ENCODE measurements around the gene C9orf43. TPM values are rescaled to one million over a fixed set of nuclear protein-coding genes. Genes with fewer than 3 reads are reported as not detected.

The C9orf43 gene
- total RNA-seq, 2 donors from 2014 or later: 0.57 to 0.61 TPM

- Histone ChIP-seq H3K27ac (peak overlapping the region; percentile 85), H3K27me3 (no peaks in the 10 kb centered on the region), H3K9ac (ENCODE audit: low read depth in 2 of 2, low read length in 2 of 2) (peak overlapping the region; percentile 8 to 79), H3K4me3 (no peak overlapping the region), H3K36me3 (peaks cover 8% of the 10 kb centered on the region), H3K9me3 (no peaks in the 10 kb centered on the region), H3K4me1 (peaks cover 13% of the 10 kb centered on the region)
- TF ChIP-seq, protein P1, sequence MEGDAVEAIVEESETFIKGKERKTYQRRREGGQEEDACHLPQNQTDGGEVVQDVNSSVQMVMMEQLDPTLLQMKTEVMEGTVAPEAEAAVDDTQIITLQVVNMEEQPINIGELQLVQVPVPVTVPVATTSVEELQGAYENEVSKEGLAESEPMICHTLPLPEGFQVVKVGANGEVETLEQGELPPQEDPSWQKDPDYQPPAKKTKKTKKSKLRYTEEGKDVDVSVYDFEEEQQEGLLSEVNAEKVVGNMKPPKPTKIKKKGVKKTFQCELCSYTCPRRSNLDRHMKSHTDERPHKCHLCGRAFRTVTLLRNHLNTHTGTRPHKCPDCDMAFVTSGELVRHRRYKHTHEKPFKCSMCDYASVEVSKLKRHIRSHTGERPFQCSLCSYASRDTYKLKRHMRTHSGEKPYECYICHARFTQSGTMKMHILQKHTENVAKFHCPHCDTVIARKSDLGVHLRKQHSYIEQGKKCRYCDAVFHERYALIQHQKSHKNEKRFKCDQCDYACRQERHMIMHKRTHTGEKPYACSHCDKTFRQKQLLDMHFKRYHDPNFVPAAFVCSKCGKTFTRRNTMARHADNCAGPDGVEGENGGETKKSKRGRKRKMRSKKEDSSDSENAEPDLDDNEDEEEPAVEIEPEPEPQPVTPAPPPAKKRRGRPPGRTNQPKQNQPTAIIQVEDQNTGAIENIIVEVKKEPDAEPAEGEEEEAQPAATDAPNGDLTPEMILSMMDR (IDR thresholded peaks at IDR 0.05): no peak
- peak; percentile 62 for DNase-seq
- intact Hi-C loops (cut with DNase I): no loop called here
Observed at GRCh38 chr9:113388833-113389232, 21.7 kb upstream of the C9orf43 start.

GRCh38 chr9:113389451-113389850 is 21.1 kb upstream of the C9orf43 start:
- H3K9ac ChIP-seq (ENCODE audit: low read depth in 2 of 2, low read length in 2 of 2): peak overlapping the region in 1 of 2 donors; percentile 79
- H3K4me3 ChIP-seq: no peak overlapping the region
- DNase-seq: no peak
- no peak overlapping the region for H3K27ac ChIP-seq
- TF ChIP-seq, protein P1 (IDR thresholded peaks at IDR 0.05): no peak
- H3K27me3 ChIP-seq: no peaks in the 10 kb centered on the region
- no peaks in the 10 kb centered on the region for H3K9me3 ChIP-seq
- peaks cover 8% of the 10 kb centered on the region for H3K36me3 ChIP-seq
- intact Hi-C loops (cut with DNase I): no loop called here
- H3K4me1 ChIP-seq: peaks cover 13% of the 10 kb centered on the region

- Histone ChIP-seq H3K4me1 (peaks cover 13% of the 10 kb centered on the region), H3K36me3 (peaks cover 8% of the 10 kb centered on the region), H3K27me3 (no peaks in the 10 kb centered on the region), H3K27ac (no peak overlapping the region), H3K9me3 (no peaks in the 10 kb centered on the region), H3K9ac (ENCODE audit: low read depth in 2 of 2, low read length in 2 of 2) (no peak overlapping the region), H3K4me3 (no peak overlapping the region)
- TF ChIP-seq, protein P1 (IDR thresholded peaks at IDR 0.05): no peak
- intact Hi-C loops (cut with DNase I): no loop called here
- DNase-seq: no peak
Observed at GRCh38 chr9:113390192-113390960, 20.2 kb upstream of the C9orf43 start.

GRCh38 chr9:113391917-113392316 is 18.6 kb upstream of the C9orf43 start:
- Histone ChIP-seq H3K9ac (ENCODE audit: low read depth in 2 of 2, low read length in 2 of 2) (no peak overlapping the region), H3K36me3 (peaks cover 8% of the 10 kb centered on the region), H3K27me3 (no peaks in the 10 kb centered on the region), H3K4me3 (no peak overlapping the region), H3K4me1 (peaks cover 13% of the 10 kb centered on the region), H3K9me3 (no peaks in the 10 kb centered on the region), H3K27ac (no peak overlapping the region)
- intact Hi-C loops (cut with DNase I): no loop called here
- TF ChIP-seq, protein P1 (IDR thresholded peaks at IDR 0.05): no peak
- no peak for DNase-seq

DNA sequence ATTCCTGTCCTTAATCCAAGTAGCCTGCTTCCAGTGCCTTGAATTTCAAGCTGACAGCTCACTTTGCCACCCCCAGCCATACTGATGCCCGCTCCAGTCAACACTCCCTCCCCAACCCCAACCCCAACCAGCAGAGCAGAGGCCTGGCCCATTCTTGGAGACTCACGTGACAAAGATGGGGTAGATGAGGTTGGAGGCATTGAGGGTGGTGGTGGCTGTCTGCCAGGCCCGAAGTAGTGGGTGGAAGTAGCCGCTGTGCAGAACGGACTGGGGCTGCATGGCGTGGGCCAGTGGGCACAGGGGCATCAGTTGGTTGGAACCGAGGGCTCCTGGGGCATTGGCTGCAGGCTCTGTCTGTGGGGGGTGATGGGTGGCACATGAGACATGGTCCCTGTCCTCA is 17.3 kb upstream of the C9orf43 start:
- intact Hi-C loops (cut with DNase I): no loop called here

More for the DNA sequence above, 17.3 kb upstream of the C9orf43 start:
- no peaks in the 10 kb centered on the region for H3K27me3 ChIP-seq
- peaks cover 11% of the 10 kb centered on the region for H3K4me1 ChIP-seq
- TF ChIP-seq, protein P1 (IDR thresholded peaks at IDR 0.05): no peak
- H3K36me3 ChIP-seq: peaks cover 8% of the 10 kb centered on the region
- no peak overlapping the region for H3K9ac ChIP-seq (ENCODE audit: low read depth in 2 of 2, low read length in 2 of 2)
- no peak overlapping the region for H3K4me3 ChIP-seq
- DNase-seq: no peak
- no peak overlapping the region for H3K27ac ChIP-seq
- H3K9me3 ChIP-seq: no peaks in the 10 kb centered on the region
